H1 (cell line): ENCODE results near the gene ARHGAP27. TPM values are rescaled to one million over a fixed set of nuclear protein-coding genes. Genes with fewer than 3 reads are reported as not detected.

Experiments
- BACH1 ChIP-seq: IDR thresholded peaks from 2 replicates; pipeline ENCODE4 v1.6.1; 2012; ENCODE audit warnings: low read length, improper control_type of control experiment
- BCL11A ChIP-seq, 2 experiments: IDR thresholded peaks; one replicate each; pipeline ENCODE4 v1.6.1; 2011; ENCODE audit warnings: low read depth in 2 of 2, low read length in 2 of 2, mild to moderate bottlenecking in 2 of 2
- BRCA1 ChIP-seq: IDR thresholded peaks from 2 replicates; pipeline ENCODE4 v1.6.1; 2012; ENCODE audit warnings: low read depth, low read length, improper control_type of control experiment
- PHF8 ChIP-seq: fragments of 200-600 bp; sonication (generic); conservative IDR thresholded peaks from 2 replicates; pipeline ENCODE4 v1.7.1; 2012; ENCODE audit warnings: low read depth, mild to moderate bottlenecking, inconsistent platforms, low read length, moderate library complexity
- YY1 ChIP-seq: IDR thresholded peaks from 2 replicates; pipeline ENCODE4 v1.6.1; 2011; ENCODE audit warnings: low read depth, mild to moderate bottlenecking, low read length
- polyA plus RNA-seq, 7 experiments: library from polyadenylated mRNA; depleted of rRNA in 3 of 7; stranded (reverse) in 5 of 7; unstranded in 2 of 7; fragments of >200 nt in 5 of 7; fragments of 200-250 nt in 2 of 7; gene quantifications; 1 replicate in 5 of 7; 2 replicates in 1 of 7; 4 replicates in 1 of 7; pipeline versions ENCODE4 v1.2.1 to v1.2.3, GENCODE V29; 2011 to 2013; ENCODE audit warnings: missing spikeins in 2 of 7, mixed read lengths in 2 of 7
- total RNA-seq: library from RNA; stranded (reverse); fragmentation: NEBNext Ultra II Directional; extraction: Animal tissue kit (Norgen Biotek cat#: 25700); gene quantifications from 2 replicates; pipeline ENCODE4 v1.2.1, GENCODE V29; 2021

ARHGAP27 gene
- total and polyA plus RNA-seq, 2 of the 8 experiments (the other 6 are each of a cell fraction or from before 2014, with no cell fraction given), result 11.6 to 13.1 TPM

DNA sequence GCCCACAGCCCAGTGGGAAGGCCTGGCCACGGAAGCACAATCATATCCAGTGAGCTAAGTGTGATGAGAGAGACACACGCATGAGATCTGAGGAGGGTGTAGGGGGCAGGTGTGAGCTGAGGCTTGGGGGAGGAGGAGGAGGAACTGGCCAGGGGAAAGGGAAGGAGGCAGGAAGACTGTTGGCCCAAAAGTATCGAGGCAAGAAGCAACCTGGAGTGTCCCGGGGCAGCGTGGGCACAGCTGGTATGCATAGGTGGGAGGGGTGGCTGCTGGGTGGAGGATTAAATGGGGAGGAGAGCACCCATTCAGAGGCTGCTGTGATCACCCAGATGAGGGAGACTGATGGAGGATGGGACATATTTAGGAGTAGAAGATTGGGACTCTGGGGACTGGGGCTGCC is 41.4 kb downstream of the ARHGAP27 start (continued):
- TF ChIP-seq YY1 (no peak), BCL11A (IDR thresholded peaks at IDR 0.05; ENCODE audit: low read depth in 2 of 2, low read length in 2 of 2) (no peak), BACH1 (no peak), PHF8 (no peak), BRCA1 (no peak)
- TF ChIP-seq, all 59 proteins: peak for 0
